Nephron progenitor cell (in vitro differentiated cells): Measurements from ENCODE around the gene ULK4.

Experiments
- DNase-seq: peaks from one replicate; pipeline ENCODE4 v3.0.0; 2021
- H3K27ac Mint-ChIP-seq: 2 replicates; pipeline ENCODE4 v1.8.0; 2021; ENCODE audit warnings: mild to moderate bottlenecking, moderate library complexity, mixed read lengths
- H3K27me3 Mint-ChIP-seq: 2 replicates; pipeline ENCODE4 v1.8.0; 2021; ENCODE audit warnings: mild to moderate bottlenecking, low read depth, mixed read lengths; ENCODE audit not compliant: poor library complexity
- H3K36me3 Mint-ChIP-seq: 2 replicates; pipeline ENCODE4 v1.8.0; 2021; ENCODE audit warnings: low read depth, mixed read lengths
- H3K4me1 Mint-ChIP-seq: 2 replicates; pipeline ENCODE4 v1.8.0; 2021; ENCODE audit warnings: mixed read lengths
- H3K4me3 Mint-ChIP-seq: 2 replicates; pipeline ENCODE4 v1.8.0; 2021; ENCODE audit warnings: mild to moderate bottlenecking, moderate library complexity, mixed read lengths
- H3K9me3 Mint-ChIP-seq: 2 replicates; pipeline ENCODE4 v1.8.0; 2021; ENCODE audit warnings: mild to moderate bottlenecking, moderate library complexity, mixed read lengths
- TF ChIP-seq, protein P1 (sequence below): fragments of 200-600 bp; sonication (generic); IDR thresholded peaks from 2 replicates; pipeline ENCODE4 v1.5.0; 2021; ENCODE audit warnings: antibody characterized with exemption

Gene ULK4

DNA sequence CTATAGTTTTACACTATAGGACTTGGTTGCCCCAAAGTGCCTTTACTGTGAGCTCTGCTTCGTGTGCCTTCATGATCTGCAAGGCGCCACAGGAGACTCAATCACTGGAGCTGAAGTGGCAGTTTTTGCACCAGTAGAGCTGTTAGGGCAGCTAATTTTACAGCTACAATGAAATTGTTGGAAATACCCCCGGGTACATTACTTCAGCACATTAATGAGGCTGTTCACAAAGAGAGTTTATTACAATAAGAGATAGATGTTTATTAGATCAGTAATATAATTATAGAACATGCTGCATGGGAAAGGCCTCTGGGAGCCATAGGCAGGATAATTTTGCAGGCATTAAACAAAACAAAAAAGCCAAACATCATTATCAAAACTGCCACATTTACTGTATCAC, 531.5 kb downstream of the ULK4 start:
- no peak overlapping the region for H3K4me3 Mint-ChIP-seq
- H3K9me3 Mint-ChIP-seq = peaks cover 43% of the 10 kb centered on the region
- H3K27me3 Mint-ChIP-seq = no peaks in the 10 kb centered on the region
- no peaks in the 10 kb centered on the region for H3K4me1 Mint-ChIP-seq
- DNase-seq = no peak
- no peak overlapping the region for H3K27ac Mint-ChIP-seq
- TF ChIP-seq, protein P1, sequence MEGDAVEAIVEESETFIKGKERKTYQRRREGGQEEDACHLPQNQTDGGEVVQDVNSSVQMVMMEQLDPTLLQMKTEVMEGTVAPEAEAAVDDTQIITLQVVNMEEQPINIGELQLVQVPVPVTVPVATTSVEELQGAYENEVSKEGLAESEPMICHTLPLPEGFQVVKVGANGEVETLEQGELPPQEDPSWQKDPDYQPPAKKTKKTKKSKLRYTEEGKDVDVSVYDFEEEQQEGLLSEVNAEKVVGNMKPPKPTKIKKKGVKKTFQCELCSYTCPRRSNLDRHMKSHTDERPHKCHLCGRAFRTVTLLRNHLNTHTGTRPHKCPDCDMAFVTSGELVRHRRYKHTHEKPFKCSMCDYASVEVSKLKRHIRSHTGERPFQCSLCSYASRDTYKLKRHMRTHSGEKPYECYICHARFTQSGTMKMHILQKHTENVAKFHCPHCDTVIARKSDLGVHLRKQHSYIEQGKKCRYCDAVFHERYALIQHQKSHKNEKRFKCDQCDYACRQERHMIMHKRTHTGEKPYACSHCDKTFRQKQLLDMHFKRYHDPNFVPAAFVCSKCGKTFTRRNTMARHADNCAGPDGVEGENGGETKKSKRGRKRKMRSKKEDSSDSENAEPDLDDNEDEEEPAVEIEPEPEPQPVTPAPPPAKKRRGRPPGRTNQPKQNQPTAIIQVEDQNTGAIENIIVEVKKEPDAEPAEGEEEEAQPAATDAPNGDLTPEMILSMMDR = no peak
- H3K36me3 Mint-ChIP-seq = peaks cover 5% of the 10 kb centered on the region

DNA sequence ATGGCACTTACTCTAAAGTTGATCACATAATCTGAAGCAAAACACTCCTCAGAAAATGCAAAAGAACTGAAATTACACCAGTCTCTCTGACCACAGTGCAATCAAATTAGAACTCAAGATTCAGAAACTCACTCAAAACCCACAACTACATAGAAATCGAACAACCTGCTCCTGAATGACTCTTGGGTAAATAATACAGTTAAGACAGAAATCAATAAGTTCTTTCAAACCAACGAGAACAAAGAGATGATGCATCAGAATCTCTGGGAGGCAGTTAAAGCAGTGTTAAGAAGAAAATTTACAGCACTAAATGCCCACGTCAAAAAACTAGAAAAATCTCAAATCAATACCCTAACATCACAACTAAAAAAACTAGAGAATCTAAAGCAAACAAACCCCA, 535.4 kb downstream of the ULK4 start:
- no peaks in the 10 kb centered on the region for H3K27me3 Mint-ChIP-seq
- no peak overlapping the region for H3K27ac Mint-ChIP-seq
- no peaks in the 10 kb centered on the region for H3K4me1 Mint-ChIP-seq
- peaks cover 47% of the 10 kb centered on the region for H3K9me3 Mint-ChIP-seq
- no peak overlapping the region for H3K4me3 Mint-ChIP-seq
- no peak for DNase-seq
- TF ChIP-seq, protein P1 = no peak
- peaks cover 5% of the 10 kb centered on the region for H3K36me3 Mint-ChIP-seq

DNA sequence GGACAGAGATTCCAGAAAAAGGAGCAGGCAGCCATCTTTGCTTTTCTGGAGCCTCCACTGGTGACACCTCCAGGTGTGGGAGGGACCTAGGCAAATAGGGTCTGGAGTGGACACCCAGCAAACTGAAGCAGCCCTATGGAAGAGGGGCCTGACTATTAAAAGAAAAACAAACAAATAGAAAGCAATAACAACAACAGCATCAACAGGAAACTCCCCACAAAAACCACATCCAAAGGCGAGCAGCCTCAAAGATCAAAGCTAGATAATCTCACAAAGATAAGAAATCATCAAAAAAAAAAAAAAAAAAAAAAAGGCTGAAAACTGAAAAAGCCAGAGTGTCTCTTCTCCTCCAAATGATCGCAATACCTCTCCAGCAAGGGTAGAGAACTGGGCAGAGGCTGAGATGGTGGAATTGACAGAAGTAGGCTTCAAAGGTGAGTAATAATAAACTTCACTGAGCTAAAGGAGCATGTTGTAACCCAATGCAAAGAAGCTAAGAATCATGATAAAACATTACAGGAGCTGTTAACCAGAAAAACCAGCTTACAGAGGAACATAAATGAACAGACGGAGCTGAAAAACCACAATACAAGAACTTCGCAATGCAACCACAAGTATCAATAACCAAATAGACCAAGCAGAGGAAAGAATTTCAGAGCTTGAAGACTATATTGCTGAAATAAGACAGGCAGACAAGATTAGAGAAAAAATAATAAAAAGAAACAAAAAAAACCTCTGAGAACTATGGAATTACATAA, 537.2 kb downstream of the ULK4 start:
- no peak overlapping the region for H3K27ac Mint-ChIP-seq
- no peak overlapping the region for H3K4me3 Mint-ChIP-seq

GRCh38 chr3:41419809-41420208, 542.1 kb downstream of the ULK4 start:
- no peak overlapping the region for H3K27ac Mint-ChIP-seq
- H3K27me3 Mint-ChIP-seq = no peaks in the 10 kb centered on the region
- peaks cover 11% of the 10 kb centered on the region for H3K4me1 Mint-ChIP-seq
- TF ChIP-seq, protein P1 = no peak
- peaks cover 5% of the 10 kb centered on the region for H3K9me3 Mint-ChIP-seq
- no peak for DNase-seq
- no peak overlapping the region for H3K4me3 Mint-ChIP-seq
- no peaks in the 10 kb centered on the region for H3K36me3 Mint-ChIP-seq

More for the DNA sequence above, 537.2 kb downstream of the ULK4 start:
- Mint-ChIP-seq H3K4me1 (no peaks in the 10 kb centered on the region), H3K9me3 (peaks cover 47% of the 10 kb centered on the region), H3K36me3 (peaks cover 5% of the 10 kb centered on the region), H3K27me3 (no peaks in the 10 kb centered on the region)
- DNase-seq = no peak
- TF ChIP-seq, protein P1 = no peak

- peaks cover 13% of the 10 kb centered on the region for H3K4me1 Mint-ChIP-seq
- H3K36me3 Mint-ChIP-seq = no peaks in the 10 kb centered on the region
- no peaks in the 10 kb centered on the region for H3K9me3 Mint-ChIP-seq
- no peak for DNase-seq
- H3K4me3 Mint-ChIP-seq = no peak overlapping the region
- no peaks in the 10 kb centered on the region for H3K27me3 Mint-ChIP-seq
- H3K27ac Mint-ChIP-seq = no peak overlapping the region
- TF ChIP-seq, protein P1 = no peak
Observed at GRCh38 chr3:41418961-41419691, 542.8 kb downstream of the ULK4 start.
